ENCODE measurements around the gene MYCL.

The MYCL gene

GRCh38 chr1:39859859-39860812 is 41.6 kb downstream of the MYCL start:
- Histone ChIP-seq H3K4me1 (ENCODE audit: low read depth, poor library complexity, severe bottlenecking) (no peaks in the 10 kb centered on the region), H3K4me2 (no peak overlapping the region), H3K9ac (no peak overlapping the region), H2AFZ (ENCODE audit: low read depth) (no peak overlapping the region), H3K36me3 (ENCODE audit: insufficient read depth) (no peaks in the 10 kb centered on the region), H3K27me3 (ENCODE audit: insufficient read depth, low read depth) (no peaks in the 10 kb centered on the region), H3K79me2 (ENCODE audit: insufficient read depth, low read depth) (peaks cover 48% of the 10 kb centered on the region; the same call in 1 of the 2 replicates), H4K20me1 (ENCODE audit: insufficient read depth) (no peaks in the 10 kb centered on the region), H3K27ac (no peak overlapping the region), H3K4me3 (IDR thresholded peaks at IDR 0.05; ENCODE audit: insufficient read depth, low read depth, low read length) (no peak overlapping the region)
- no peak for TF ChIP-seq CTCF (conservative IDR thresholded peaks at IDR 0.05; ENCODE audit: low read depth, low read length)

DNA sequence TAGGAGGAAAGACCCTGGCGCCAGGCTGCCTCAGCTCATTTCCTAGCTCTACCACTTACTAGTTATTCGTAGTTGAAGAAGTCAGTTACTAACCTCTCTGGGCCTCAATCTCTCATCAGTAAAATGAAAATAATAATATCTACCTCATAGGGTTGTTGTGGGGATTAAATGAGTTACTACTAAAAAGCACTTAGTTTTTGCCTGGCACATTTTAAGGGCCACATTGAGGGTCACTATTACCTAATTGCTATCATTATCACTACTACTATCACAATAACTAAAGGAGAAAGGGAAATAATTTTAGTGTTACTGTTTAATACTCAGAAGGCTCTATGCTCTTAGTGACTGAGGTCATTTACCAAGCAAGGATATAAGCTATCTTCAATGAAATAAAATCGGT is 43.4 kb downstream of the MYCL start:
- Histone ChIP-seq H3K79me2 (ENCODE audit: insufficient read depth, low read depth) (peaks cover 41% of the 10 kb centered on the region; the same call in 1 of the 2 replicates), H3K4me1 (ENCODE audit: low read depth, poor library complexity, severe bottlenecking) (peaks cover 6% of the 10 kb centered on the region), H4K20me1 (ENCODE audit: insufficient read depth) (no peaks in the 10 kb centered on the region), H3K36me3 (ENCODE audit: insufficient read depth) (no peaks in the 10 kb centered on the region), H3K9ac (no peak overlapping the region), H3K4me2 (no peak overlapping the region), H3K27ac (no peak overlapping the region), H3K4me3 (IDR thresholded peaks at IDR 0.05; ENCODE audit: insufficient read depth, low read depth, low read length) (no peak overlapping the region), H3K27me3 (ENCODE audit: insufficient read depth, low read depth) (no peaks in the 10 kb centered on the region), H2AFZ (ENCODE audit: low read depth) (no peak overlapping the region)
- TF ChIP-seq CTCF (conservative IDR thresholded peaks at IDR 0.05; ENCODE audit: low read depth, low read length): no peak

- no peaks in the 10 kb centered on the region for H4K20me1 ChIP-seq (ENCODE audit: insufficient read depth)
- peaks cover 15% of the 10 kb centered on the region for H3K4me1 ChIP-seq (ENCODE audit: low read depth, poor library complexity, severe bottlenecking)
- no peak overlapping the region for H3K4me3 ChIP-seq (IDR thresholded peaks at IDR 0.05; ENCODE audit: insufficient read depth, low read depth, low read length)
- no peaks in the 10 kb centered on the region for H3K36me3 ChIP-seq (ENCODE audit: insufficient read depth)
- H3K27ac ChIP-seq: no peak overlapping the region
- H3K79me2 ChIP-seq (ENCODE audit: insufficient read depth, low read depth): peaks cover 32% of the 10 kb centered on the region; the same call in 1 of the 2 replicates
- no peak overlapping the region for H3K4me2 ChIP-seq
- H3K27me3 ChIP-seq (ENCODE audit: insufficient read depth, low read depth): no peaks in the 10 kb centered on the region
- no peak for TF ChIP-seq CTCF (conservative IDR thresholded peaks at IDR 0.05; ENCODE audit: low read depth, low read length)
- no peak overlapping the region for H2AFZ ChIP-seq (ENCODE audit: low read depth)
- H3K9ac ChIP-seq: no peak overlapping the region
These were observed 44.4 kb downstream of the MYCL start for GRCh38 chr1:39857126-39857878.

- no peak overlapping the region for H3K27ac ChIP-seq
- 0 out of 2 replicates have a peak, but pooled peaks cover 6% of the 10 kb centered on the region for H3K36me3 ChIP-seq (ENCODE audit: insufficient read depth)
- H3K27me3 ChIP-seq (ENCODE audit: insufficient read depth, low read depth): no peaks in the 10 kb centered on the region
- H4K20me1 ChIP-seq (ENCODE audit: insufficient read depth): no peaks in the 10 kb centered on the region
- no peak overlapping the region for H3K4me2 ChIP-seq
- no peak overlapping the region for H2AFZ ChIP-seq (ENCODE audit: low read depth)
- H3K79me2 ChIP-seq (ENCODE audit: insufficient read depth, low read depth): peaks cover 15% of the 10 kb centered on the region; the same call in 1 of the 2 replicates
- no peak for TF ChIP-seq CTCF (conservative IDR thresholded peaks at IDR 0.05; ENCODE audit: low read depth, low read length)
- no peak overlapping the region for H3K4me3 ChIP-seq (IDR thresholded peaks at IDR 0.05; ENCODE audit: insufficient read depth, low read depth, low read length)
- no peak overlapping the region for H3K9ac ChIP-seq
- peaks cover 28% of the 10 kb centered on the region for H3K4me1 ChIP-seq (ENCODE audit: low read depth, poor library complexity, severe bottlenecking)
These were observed 47.0 kb downstream of the MYCL start for GRCh38 chr1:39854738-39855137.

Measured in KMS-11 (cell line).